ENCODE results near the gene DDX49. TPM values are rescaled to one million over a fixed set of nuclear protein-coding genes. Genes with fewer than 3 reads are reported as not detected.
"Not testable (repeated sequence)": the region's sequence is repeated elsewhere in the genome, so short reads cannot be mapped to it uniquely, and the experiment has no call there.

Gene DDX49
- total RNA-seq, 4 donors from 2014 or later = 36.1 to 61.0 (median 46.9) TPM

- H3K36me3 ChIP-seq = no peaks in the 10 kb centered on the region
- TF ChIP-seq EP300 (IDR thresholded peaks at IDR 0.05) = no peak
- TF ChIP-seq CTCF (IDR thresholded peaks at IDR 0.05) = no peak
- TF ChIP-seq POLR2AphosphoS5 (IDR thresholded peaks at IDR 0.05) = no peak
- no peak for TF ChIP-seq POLR2A (IDR thresholded peaks at IDR 0.05)
- H3K27ac ChIP-seq = no peak overlapping the region
- no peaks in the 10 kb centered on the region for H3K9me3 ChIP-seq
- H3K4me1 ChIP-seq = no peaks in the 10 kb centered on the region
- 60% methylated on average over 2 of the region's 5 CpGs; no CpG with 5 or more reads in 1 of the 2 donors for WGBS, 2 donors (ENCODE audit: low coverage in 1 of 2)
- no peak overlapping the region for H3K4me3 ChIP-seq
- H3K27me3 ChIP-seq = no peaks in the 10 kb centered on the region
- ATAC-seq = no peak
These were observed 29.5 kb downstream of the DDX49 start for GRCh38 chr19:18948976-18949356.

- no peak for ATAC-seq
- no peaks in the 10 kb centered on the region for H3K9me3 ChIP-seq
- H3K4me3 ChIP-seq = no peak overlapping the region
- 92% methylated on average over 2 of the region's 3 CpGs; no CpG with 5 or more reads in 1 of the 2 donors for WGBS, 2 donors (ENCODE audit: low coverage in 1 of 2)
- no peaks in the 10 kb centered on the region for H3K36me3 ChIP-seq
- no peak overlapping the region for H3K27ac ChIP-seq
- TF ChIP-seq CTCF (IDR thresholded peaks at IDR 0.05) (no peak), POLR2AphosphoS5 (IDR thresholded peaks at IDR 0.05) (no peak), POLR2A (IDR thresholded peaks at IDR 0.05) (no peak), EP300 (IDR thresholded peaks at IDR 0.05) (no peak)
- H3K4me1 ChIP-seq = no peaks in the 10 kb centered on the region
- H3K27me3 ChIP-seq = no peaks in the 10 kb centered on the region
These were observed 30.3 kb downstream of the DDX49 start for GRCh38 chr19:18949858-18950257.

- H3K27ac ChIP-seq = no peak overlapping the region
- no peaks in the 10 kb centered on the region for H3K4me1 ChIP-seq
- peaks cover 5% of the 10 kb centered on the region for H3K27me3 ChIP-seq
- H3K36me3 ChIP-seq = no peaks in the 10 kb centered on the region
- no peak overlapping the region for H3K4me3 ChIP-seq
- TF ChIP-seq POLR2AphosphoS5 (IDR thresholded peaks at IDR 0.05) (no peak), EP300 (IDR thresholded peaks at IDR 0.05) (no peak), POLR2A (IDR thresholded peaks at IDR 0.05) (no peak), CTCF (IDR thresholded peaks at IDR 0.05) (no peak)
- ATAC-seq = no peak
- H3K9me3 ChIP-seq = no peaks in the 10 kb centered on the region
- WGBS, 2 donors (ENCODE audit: low coverage in 1 of 2) = 83 to 100% methylated on average over 2 to 5 of the region's 7 CpGs
These were observed 32.3 kb downstream of the DDX49 start for GRCh38 chr19:18951721-18952281.

GRCh38 chr19:18952364-18953003 is 33.0 kb downstream of the DDX49 start:
- not testable (repeated sequence) for H3K27me3 ChIP-seq, H3K4me3 ChIP-seq, ATAC-seq, H3K27ac ChIP-seq, H3K4me1 ChIP-seq, H3K36me3 ChIP-seq, H3K9me3 ChIP-seq
- 42% methylated on average over 4 to 14 of the region's 17 CpGs for WGBS, 2 donors (ENCODE audit: low coverage in 1 of 2)

- H3K27ac ChIP-seq = no peak overlapping the region
- ATAC-seq = no peak
- H3K36me3 ChIP-seq = no peaks in the 10 kb centered on the region
- H3K9me3 ChIP-seq = no peaks in the 10 kb centered on the region
- H3K4me3 ChIP-seq = no peak overlapping the region
- peaks cover 7% of the 10 kb centered on the region for H3K27me3 ChIP-seq
- TF ChIP-seq CTCF (IDR thresholded peaks at IDR 0.05) (no peak), EP300 (IDR thresholded peaks at IDR 0.05) (no peak), POLR2AphosphoS5 (IDR thresholded peaks at IDR 0.05) (no peak), POLR2A (IDR thresholded peaks at IDR 0.05) (no peak)
- no peaks in the 10 kb centered on the region for H3K4me1 ChIP-seq
- 72 to 76% methylated on average over 3 of the region's 3 CpGs for WGBS, 2 donors (ENCODE audit: low coverage in 1 of 2)
These were observed 34.6 kb downstream of the DDX49 start for GRCh38 chr19:18954094-18954493.

Measured in gastroesophageal sphincter (tissue), 4 donors.